ENCODE data around the gene CPOX.

The CPOX gene

DNA sequence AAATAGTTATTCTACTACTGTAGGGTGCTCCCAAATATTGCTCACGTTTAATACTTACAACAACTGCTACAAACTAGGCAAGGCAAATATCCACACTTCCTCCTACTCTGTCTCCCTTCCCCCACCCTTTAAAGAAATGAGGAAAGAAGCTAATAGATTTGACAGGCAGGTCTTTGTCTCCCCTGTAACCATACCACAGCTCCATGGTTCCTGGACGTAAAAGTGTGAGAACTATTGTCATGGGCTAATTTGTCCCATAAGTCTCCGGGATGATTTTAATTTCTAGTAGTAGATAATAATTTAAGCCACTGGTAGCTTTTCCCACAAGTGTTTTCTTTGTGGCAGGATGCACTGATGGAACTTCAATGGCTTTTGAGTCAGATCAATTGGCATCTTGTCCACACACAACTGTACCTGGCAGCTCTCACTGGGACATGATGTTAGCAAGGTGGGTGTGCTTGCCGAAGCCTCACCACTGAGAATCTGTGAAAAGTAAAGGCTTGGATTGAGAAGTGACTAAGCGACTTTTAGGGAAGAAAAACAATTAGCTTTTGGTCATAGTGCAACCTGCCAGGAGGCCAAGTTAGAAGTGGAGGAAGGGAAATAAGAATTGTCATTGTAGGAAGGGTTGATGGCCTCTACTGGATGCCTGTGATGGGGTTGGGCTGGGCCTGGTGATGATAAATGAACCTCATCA, 1.4 kb upstream of the CPOX start:
- DNase-seq: no peak

DNA sequence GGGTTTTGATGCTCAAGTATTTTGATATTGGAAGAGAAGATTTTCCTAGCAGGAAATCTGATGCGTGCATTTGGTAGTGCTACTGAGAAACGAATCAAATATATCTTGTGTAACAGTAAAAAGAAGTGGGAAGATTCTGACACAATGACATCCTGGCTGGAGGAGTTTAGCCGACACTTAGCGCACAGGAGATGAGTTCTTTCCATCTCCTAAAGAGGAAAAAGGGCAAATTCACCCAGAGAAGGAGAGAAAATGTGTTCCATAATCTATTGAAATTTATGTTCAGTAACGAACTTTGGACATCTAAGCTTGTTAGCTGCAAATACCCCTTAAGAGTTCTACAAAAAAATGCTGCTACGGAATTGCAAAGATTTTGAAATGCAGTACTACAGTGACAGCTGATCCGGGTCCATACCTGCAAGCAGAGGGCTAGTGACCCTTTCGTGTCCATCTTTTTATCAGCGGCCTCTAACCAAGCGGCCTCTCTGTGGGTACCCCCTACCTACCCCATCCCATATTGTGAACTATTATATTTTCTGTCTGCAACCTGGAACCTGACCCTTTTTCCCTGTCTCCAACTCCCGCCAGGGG, 971 bp downstream of the CPOX start:
- DNase-seq: no peak

DNA sequence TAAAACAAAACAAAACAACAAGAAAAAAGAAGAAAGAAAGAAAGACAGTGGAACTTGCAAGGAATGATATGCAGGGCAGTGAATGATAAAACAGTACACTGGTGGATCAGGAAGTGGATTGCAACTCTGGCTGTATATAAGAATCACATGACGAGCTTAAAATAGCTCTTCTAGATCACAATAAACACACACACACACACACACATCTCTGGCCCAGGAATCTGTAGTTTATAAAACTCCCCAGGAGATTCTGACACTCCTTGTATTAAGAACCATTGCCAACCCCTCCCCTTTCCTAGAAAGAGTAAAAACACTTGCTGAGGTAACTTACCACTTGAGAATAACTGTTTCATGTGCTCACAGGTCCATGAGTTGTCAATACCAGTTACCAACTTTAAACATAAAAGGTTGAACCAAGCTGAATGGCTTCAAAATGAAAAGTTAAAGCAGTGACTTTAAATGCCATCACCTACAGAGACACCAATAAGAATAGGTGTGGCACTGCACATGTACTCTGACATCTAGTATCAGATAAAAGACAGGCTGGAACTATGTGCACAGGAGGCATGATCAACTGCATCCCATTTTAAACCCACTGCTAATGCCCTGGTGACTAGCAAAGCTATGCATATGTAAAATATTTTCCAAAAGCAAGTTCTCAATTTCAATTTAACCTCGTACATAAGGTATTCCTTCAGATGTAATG, 3.9 kb downstream of the CPOX start:
- no peak for DNase-seq

DNA sequence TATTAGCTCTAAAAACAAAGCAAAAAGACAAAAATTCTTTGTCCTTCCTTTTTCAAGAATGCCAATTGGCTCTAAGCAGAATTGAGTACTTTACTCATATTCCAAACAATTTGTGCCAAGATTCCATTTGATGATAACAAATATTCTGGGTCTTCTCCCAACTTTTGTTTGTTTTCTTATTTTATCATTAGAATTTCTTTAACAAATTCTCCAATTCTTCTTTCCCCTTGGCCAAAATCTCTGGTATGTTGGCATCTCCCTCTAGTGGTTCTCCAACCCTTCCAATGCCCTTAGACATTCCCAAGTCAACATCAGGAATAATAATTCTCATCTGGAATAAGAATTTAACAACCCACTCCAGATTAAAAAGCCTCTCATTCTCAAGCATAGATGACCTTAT, 5.3 kb downstream of the CPOX start:
- DNase-seq: no peak

DNA sequence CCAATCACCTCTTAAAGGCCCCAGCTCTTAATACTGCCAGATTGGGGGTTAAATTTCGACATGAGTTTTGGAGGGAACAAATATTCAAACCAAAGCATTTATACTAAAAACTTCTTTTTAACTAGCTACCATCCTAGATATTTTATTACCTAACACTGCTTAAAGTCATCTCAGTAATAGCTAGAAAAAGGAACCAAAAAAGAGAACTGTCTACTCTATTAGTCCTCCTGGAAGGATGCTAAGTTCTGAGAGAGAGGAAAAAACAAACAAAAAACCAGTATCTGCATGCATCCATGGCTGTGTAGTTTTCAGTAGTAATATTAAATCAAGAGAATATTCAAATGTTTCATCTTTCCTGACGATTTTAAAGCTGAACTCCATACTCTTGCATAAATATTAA, 5.8 kb downstream of the CPOX start:
- DNase-seq: no peak

DNA sequence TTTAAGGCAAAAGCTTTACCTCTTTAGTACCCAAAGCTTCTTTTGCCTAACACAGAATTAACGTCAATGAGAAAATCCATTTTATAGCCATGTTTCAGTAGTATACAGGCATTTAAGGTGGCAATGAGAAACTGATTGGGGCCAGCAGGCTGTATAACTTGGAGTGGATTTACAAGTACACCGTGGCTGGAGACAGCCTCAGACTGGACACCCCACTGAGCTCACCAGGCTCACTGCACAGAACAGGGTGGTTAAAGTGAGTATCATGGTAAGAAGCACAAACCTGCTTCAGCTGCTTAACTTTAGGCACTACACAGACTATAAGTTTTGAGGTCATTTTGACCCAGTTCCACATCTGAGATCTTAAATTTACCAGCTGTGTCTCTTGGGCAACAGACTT, 8.9 kb downstream of the CPOX start:
- no peak for DNase-seq

DNA sequence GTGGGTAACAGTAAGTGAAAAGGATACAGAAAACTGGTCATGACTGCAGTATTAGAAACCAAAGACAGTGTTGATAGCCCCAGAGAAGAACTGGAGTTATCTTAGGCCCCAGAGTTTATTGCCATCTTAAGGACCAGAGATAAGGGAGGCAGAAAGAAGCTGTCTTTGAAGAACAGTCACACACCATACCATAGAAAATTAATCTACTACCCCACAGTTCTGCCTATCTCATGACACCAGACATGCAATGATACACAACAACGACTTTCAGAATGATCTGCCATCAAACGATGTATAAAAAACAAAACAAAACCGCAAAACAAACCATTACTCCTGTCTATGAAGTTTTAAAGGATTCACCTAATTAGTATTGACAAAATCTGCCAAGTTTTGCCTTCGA, 9.6 kb downstream of the CPOX start:
- DNase-seq: no peak

DNA sequence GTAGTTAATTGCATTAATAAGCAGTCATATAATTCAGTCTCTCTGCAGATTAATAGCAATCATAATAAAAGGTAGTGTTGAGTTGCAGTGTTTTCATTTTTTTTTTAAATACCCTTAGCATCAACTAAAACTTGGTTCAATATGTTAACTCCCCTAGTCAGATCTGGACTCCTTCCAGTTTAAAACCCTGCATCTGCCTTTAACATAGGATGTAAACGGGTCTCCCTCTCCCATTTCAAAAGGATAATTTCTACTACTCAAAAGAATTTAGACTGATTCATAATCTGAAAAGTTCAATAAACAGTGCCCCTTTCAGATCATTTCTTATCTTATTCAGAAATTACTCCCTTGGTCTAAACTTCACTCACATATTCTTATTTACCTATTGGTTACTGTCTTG, 11.4 kb downstream of the CPOX start:
- no peak for DNase-seq

DNA sequence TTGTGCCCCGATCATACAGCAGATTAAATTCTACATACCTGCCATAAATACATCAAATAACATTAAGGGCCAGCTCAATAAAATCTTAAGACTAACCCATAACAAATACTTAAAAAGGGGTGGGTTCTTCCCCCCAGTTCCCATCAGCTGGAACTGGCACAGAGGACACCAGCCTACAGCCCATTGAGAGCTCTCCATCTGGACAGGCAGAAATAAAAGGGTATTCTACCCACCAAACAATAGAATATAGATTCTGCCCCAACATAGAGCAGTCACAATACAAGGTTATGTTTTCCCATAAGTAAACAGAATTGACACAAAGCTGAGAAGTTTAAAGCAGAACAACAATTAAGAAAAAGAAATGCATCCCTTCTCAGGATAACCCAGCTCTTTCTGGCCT, 11.9 kb downstream of the CPOX start:
- no peak for DNase-seq

DNA sequence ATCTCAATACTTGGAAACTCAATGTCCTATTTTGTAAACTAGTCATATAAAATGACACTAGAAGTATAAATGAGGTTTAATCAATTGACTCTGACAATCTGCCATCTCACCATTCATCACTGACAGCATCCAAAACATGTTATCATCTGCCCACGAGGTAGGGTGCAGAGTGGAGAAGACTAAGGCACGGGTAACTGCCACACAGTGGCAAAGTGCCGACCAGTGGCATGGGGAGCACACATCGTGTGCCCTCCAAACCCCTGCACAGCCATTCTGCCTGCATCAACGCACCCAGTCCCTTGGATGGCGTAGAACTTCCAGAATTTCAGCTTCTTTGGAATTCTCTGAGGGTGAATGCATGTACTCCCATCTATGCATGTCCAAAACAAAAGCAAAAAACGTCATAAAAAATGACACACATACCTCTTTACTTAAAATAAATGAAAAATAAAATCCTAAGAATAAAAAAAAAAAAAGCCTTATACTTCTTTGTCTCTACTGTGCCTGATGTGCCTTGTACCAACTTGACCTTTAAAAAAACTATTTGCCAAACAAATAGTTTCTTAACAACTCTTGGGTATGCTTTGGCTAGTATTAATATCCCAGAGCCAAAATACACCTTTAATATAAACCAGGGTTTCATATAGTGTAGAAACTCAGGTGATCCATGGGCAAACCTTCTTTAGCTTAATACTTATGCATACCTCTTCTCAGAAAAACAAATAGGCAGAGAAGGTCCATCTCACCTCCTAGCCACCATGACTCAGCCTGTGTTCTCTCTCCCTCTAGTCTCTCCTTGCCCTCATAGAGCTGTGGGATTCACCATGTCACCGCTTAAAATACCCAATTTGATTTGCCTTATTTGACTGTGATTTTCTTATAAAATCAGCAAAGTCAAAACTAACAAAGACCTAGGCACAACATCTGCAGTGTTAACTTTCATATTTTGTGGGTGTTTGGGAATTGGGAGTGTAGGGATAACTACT, 12.7 kb downstream of the CPOX start:
- DNase-seq: no peak

DNA sequence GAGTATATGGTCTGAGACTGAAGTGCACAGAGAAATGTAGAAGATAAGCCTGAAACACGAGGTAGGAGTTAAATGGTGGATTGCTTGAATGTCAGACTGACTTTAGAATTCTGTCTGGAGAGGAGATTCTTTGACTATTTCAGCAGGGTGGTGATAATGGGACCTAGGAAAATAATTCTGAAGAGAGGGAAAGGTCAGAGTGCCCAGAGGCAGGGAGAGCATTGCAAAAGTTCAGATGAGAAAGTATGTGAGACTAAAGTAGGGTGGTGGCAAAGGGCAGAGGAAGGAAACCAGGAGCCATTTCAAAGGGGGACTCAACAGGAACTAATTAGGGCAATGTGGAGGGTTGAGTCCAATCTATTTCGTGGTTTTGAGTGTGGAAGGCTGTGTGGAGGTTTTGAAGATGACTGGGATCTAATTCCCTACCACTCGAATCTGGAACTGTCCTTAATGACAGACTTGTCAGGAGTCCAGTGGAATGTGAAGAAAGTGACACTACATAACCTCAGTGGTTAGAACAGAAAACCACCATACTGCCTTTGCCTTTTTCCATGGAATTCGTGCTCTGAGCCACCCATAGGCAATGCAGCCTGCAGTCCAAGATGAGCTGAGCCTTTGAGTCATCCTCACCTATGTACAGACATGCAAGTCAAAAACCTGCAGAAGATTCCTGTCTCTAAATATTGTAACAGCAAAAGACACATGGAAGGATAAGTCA, 16.1 kb downstream of the CPOX start:
- DNase-seq: no peak

DNA sequence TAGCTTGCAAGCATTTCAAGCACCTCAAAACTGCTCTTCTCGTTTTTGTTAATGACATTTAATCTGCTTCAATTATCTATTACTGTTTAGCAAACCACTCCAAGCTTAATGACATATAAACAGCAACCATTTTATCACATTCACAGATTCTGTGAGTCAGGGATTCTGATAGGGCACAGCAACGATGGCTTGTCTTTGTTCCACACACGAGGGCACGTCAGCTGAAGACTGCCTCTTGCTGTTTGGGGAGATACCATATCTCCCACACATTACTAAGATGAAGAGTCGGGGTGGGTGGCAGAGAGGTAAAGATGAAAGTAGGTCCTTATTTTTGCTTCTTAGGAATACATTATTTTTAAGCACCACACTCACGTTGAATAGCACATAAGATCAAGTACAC, 19.3 kb downstream of the CPOX start:
- DNase-seq: no peak

DNA sequence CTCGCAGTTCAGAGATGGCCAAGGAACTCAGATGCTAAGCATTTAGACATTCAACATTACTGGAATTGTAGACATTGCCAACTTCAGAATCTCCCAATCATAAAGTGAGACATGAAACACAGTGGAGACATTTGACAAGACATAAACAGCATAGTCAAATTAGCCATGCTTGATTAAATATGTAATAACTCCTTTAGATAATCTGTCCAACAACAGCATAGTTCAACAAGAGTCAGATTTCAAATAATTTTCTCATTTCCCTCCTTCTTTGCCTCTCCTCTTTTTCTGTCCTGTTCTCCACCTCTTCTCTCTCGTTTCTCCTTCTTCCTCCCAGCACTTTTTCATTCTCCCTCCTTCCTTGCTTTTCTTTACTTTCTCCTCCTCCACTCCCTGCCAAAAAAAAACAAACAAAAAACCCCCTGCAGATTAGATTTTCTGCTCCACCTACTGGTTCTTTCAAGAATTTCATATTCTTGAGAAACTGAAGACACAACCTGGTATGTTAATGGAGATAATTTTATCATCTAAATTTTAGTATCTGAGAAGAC, 20.2 kb downstream of the CPOX start:
- DNase-seq: no peak

DNA sequence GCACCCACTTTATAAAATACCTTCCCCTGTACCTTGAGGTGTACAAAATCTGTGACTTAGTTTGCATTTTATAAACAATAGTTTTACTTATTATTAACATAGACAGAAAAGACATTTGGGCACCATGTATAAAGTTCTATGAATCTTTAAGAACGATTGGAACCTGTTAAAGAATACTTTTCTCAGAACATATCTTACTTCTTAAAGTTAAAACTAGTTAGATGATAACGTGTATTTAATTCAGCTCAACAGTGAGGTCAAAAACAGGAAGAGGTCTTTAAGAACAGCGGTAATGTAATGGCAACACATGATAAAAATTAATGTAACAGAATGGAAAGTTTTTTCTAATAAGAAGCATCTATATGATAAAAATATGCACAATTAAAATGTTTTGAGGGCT, 25.0 kb downstream of the CPOX start:
- DNase-seq: no peak

DNA sequence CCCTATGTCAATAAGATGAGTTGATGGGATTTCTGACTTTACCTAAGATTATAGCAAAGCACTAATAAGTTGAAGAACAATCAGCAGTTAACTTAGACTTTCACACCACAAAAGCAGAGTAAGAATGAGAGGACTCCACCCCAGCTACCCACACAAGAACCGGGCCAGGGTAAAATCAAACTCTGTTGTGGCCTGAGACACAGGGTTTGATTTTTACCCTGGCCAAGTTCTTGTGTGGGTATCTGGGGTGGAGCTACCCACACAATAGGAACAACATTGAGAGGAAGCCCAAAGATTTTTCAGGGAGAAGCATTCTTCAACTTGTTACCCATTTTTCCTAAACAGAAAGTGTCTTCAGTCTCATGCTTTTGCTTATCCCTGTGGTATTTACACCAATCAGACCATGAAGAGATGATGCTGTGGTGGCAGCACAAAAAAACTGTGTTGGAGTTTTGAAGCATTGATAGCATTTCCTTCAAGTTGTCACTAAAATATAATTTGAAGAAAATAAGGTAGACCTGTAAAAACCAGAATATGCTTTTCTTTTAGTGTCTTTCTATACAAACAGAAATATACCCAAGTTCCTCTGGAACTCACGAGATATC, 25.6 kb downstream of the CPOX start:
- DNase-seq: no peak

DNA sequence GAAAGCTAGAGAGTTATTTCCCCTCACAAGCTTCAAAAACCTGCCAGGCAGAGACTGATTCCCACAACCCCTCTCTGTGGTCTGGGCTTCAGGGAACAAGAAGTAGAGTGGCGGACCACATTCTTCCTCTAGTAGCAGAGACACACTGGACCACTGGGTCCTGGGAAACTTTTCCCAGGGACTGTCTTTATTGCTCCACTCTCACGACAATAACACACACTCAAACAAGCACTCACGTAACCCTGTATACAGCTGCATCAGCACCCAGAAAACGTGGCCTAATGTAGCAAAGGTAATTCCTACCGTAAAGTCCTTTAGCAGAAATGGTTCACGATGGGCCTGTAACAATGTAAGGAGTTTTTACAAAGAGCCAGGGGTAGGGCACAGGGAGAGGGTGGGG, 27.6 kb downstream of the CPOX start:
- no peak for DNase-seq

DNA sequence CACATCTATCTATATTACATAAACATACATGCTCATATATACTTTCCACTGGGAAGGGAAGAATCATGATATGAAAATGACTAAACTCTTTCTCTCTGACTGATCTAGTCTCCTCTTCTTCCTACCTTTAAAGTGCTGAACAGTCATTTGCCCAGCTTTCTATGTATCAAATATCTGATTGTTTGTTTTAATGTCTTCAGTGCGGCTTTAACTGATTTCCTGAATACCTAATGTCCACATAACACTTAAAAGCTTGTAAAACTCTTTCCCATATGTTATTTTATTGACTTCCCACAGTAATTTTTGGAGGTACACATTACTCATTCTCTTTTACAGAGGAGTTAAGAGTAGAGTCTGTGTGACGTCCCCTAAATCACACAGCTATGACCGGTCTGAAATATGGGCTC, 28.2 kb downstream of the CPOX start:
- DNase-seq: no peak

DNA sequence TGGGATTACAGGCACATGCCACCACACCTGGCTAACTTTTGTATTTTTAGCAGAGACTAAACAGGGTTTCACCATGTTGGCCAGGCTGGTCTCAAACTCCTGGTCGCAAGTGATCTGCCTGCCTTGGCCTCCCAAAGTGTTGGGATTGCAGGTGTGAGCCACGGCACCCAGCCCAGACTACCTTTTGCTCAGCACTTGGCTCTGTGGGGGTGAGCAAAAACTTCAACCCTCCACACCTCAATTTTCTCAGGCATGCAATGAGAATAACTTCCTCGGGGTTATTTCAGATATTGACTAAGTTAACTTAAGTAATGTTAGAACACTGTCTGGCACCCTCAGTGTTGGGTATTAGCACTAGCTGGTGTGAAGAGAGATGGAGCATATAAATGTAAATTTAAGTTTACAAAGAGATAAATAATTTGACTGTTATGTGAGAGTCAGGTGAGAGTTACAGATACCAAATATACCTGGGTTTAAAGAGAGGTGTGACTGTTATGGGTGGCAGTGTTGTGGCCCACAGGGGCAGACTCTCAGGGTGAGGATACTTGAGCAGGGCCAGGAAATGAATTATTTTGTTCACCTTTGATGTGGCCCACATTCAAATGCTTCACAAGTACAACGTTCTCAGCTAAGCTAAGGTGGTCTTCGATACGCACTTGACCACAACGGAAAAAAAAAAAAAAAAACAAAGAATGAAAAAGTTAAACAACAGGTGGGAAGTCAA, 29.0 kb downstream of the CPOX start:
- DNase-seq: no peak

DNA sequence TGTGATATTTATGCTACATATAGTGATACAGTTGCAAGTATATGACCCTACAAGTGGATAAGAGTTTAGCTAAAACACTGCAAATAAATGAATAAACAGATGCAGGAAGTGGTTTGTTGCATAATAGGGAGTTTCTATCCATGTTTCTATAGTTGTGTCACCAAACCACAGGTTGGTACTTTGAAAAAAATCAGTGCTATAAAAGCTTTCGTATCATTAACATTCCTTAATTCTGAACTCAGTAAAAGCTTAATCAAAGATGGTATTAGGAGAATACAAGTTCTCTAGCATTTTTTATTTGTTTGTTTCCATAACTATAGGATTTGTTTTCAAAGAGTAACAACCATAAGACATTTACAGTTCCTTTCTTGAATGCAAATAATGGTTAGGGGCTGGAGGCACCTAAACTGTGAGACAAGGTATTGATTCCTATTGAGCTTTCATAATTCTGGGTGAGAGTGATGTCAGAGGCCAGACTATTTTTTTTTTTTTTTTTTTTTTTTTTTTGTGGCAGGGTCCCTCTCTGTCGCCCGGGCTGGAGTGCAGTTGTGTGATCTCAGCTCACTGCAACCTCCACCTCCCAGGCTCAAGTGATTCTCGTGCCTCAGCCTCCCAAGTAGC, 29.6 kb downstream of the CPOX start:
- DNase-seq: no peak

DNA sequence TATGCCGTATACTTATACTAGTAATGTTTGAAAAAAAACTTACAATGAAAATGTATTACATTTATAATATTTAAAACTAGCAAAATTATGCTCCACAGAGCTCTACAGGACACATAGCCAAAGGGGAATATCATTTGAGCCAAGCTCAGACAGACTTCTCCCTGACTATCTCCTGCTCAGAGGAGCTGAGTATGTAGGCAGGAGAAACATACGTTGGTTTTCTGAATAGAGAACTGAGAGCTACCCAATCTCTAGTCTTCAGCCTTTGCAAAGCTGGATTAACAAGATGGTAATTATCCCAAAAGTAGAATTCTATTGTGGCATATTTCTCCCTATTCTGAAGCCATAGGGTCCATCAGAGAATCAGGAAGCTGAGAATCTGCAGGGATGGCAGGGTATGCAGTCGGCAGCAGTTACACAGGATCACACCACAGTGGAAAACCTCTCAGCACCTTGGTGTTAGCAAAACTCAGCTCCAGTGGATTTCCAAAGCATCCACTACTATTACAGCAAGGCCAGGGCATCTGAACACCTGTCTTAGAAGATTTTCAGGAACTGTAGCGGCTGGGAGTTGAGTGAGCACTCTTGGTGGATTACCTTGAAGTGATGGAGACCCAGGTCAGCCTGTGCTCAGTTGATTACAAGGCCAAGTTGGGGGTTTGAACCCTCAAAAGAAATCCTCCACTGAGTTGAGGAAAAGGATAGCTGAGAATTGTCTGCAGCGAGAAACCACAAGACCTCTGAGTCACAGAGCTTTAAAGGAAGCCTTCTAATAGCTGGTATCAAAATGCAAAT, 31.5 kb downstream of the CPOX start:
- DNase-seq: no peak

All from SIG-M5 (cell line).